HepG2 (cell line): ENCODE data around the gene HDLBP. TPM values are rescaled to one million over a fixed set of nuclear protein-coding genes. Genes with fewer than 3 reads are reported as not detected.
A peak's percentile ranks its signal among the peaks of the same experiment; 100 is the strongest.

Experiments used
- PCBP2 ChIP-seq: fragments of 200-400 bp; formaldehyde crosslinking; optimal IDR thresholded peaks from 2 replicates; pipeline ENCODE3; 2018; ENCODE audit warnings: low read length, low read depth; ENCODE audit not compliant: poor library complexity, severe bottlenecking
- TBX2 ChIP-seq: sonication (generic); formaldehyde crosslinking; IDR thresholded peaks from 2 replicates; pipeline ENCODE4 v1.5.0; 2020; ENCODE audit warnings: missing genetic modification reagents, mild to moderate bottlenecking, borderline replicate concordance
- TCF12 ChIP-seq, 2 experiments: fragments of 450-650 bp in 1 of 2; sonication (generic) in 1 of 2; formaldehyde crosslinking in 1 of 2; IDR thresholded peaks; 2 replicates each; pipeline versions ENCODE4 v1.6.1 to v1.8.0; 2017 to 2022; ENCODE audit warnings: antibody characterized with exemption in 1 of 2, mild to moderate bottlenecking in 1 of 2, missing genetic modification reagents in 1 of 2, moderate library complexity in 1 of 2
- ZNF251 ChIP-seq: sonication (generic); formaldehyde crosslinking; IDR thresholded peaks from 2 replicates; pipeline ENCODE4 v1.9.0; 2021; ENCODE audit warnings: mild to moderate bottlenecking, missing genetic modification reagents
- ZNF44 ChIP-seq: sonication (generic); formaldehyde crosslinking; IDR thresholded peaks from 2 replicates; pipeline ENCODE4 v1.5.1; 2020; ENCODE audit warnings: mild to moderate bottlenecking, missing genetic modification reagents
- ZNF501 ChIP-seq: sonication (generic); formaldehyde crosslinking; IDR thresholded peaks from 2 replicates; pipeline ENCODE4 v1.5.1; 2020; ENCODE audit warnings: mild to moderate bottlenecking, moderate library complexity, missing genetic modification reagents
- ZNF737 ChIP-seq: sonication (generic); formaldehyde crosslinking; IDR thresholded peaks from 2 replicates; pipeline ENCODE4 v1.5.0; 2020; ENCODE audit warnings: missing genetic modification reagents, mild to moderate bottlenecking, borderline replicate concordance
- polyA plus RNA-seq, 8 experiments: library from polyadenylated mRNA; depleted of rRNA in 3 of 8; stranded (reverse) in 7 of 8; unstranded in 1 of 8; fragments of >200 nt; fragmentation: Illumina TruSeq in 4 of 8; extraction: Trizol in 4 of 8; gene quantifications; 2 replicates each; pipeline versions ENCODE4 v1.2.1 to v1.2.3, GENCODE V29; 2011 to 2016; ENCODE audit warnings: low read depth in 4 of 8, missing spikeins in 1 of 8, mixed read lengths in 1 of 8; ENCODE audit not compliant: insufficient read depth in 1 of 8
- total RNA-seq, 5 experiments: library from RNA; depleted of rRNA; stranded (reverse); fragments of >200 nt; fragmentation: Illumina TruSeq; extraction: Trizol; gene quantifications; 2 replicates each; pipeline ENCODE4 v1.2.3, GENCODE V29; 2016; ENCODE audit warnings: low read depth in 1 of 5
- TF ChIP-seq, protein P1 (sequence below): sonication (generic); formaldehyde crosslinking; IDR thresholded peaks from 2 replicates; pipeline ENCODE4 v1.5.1; 2020; ENCODE audit warnings: missing genetic modification reagents, mild to moderate bottlenecking, borderline replicate concordance
- TF ChIP-seq, protein P2 (sequence below), 2 experiments: sonication (generic) in 1 of 2; formaldehyde crosslinking in 1 of 2; IDR thresholded peaks; 2 replicates each; pipeline versions ENCODE4 v1.6.1 to v1.9.0; 2014 to 2022; ENCODE audit warnings: antibody characterized with exemption in 1 of 2, borderline replicate concordance in 1 of 2, inconsistent platforms in 1 of 2, low read depth in 1 of 2, missing genetic modification reagents in 1 of 2
- TF ChIP-seq, protein P3 (sequence below): sonication (generic); formaldehyde crosslinking; conservative IDR thresholded peaks from 2 replicates; pipeline ENCODE4 v1.8.0; 2022; ENCODE audit warnings: missing genetic modification reagents
- TF ChIP-seq, protein P4 (sequence below): sonication (generic); formaldehyde crosslinking; conservative IDR thresholded peaks from 2 replicates; pipeline ENCODE4 v1.5.0; 2020; ENCODE audit warnings: missing genetic modification reagents
- TF ChIP-seq, protein P5 (sequence below): sonication (generic); formaldehyde crosslinking; IDR thresholded peaks from 2 replicates; pipeline ENCODE4 v1.8.0; 2022; ENCODE audit warnings: missing genetic modification reagents, low read depth, mild to moderate bottlenecking, borderline replicate concordance
- TF ChIP-seq, protein P6 (sequence below): sonication (generic); formaldehyde crosslinking; IDR thresholded peaks from 2 replicates; pipeline ENCODE4 v1.8.0; 2022; ENCODE audit warnings: mild to moderate bottlenecking, missing genetic modification reagents, moderate library complexity

The HDLBP gene
- total and polyA plus RNA-seq, 2 of the 13 experiments (the other 11 are each of a cell fraction or from before 2014, with no cell fraction given): 464 to 707 TPM

DNA sequence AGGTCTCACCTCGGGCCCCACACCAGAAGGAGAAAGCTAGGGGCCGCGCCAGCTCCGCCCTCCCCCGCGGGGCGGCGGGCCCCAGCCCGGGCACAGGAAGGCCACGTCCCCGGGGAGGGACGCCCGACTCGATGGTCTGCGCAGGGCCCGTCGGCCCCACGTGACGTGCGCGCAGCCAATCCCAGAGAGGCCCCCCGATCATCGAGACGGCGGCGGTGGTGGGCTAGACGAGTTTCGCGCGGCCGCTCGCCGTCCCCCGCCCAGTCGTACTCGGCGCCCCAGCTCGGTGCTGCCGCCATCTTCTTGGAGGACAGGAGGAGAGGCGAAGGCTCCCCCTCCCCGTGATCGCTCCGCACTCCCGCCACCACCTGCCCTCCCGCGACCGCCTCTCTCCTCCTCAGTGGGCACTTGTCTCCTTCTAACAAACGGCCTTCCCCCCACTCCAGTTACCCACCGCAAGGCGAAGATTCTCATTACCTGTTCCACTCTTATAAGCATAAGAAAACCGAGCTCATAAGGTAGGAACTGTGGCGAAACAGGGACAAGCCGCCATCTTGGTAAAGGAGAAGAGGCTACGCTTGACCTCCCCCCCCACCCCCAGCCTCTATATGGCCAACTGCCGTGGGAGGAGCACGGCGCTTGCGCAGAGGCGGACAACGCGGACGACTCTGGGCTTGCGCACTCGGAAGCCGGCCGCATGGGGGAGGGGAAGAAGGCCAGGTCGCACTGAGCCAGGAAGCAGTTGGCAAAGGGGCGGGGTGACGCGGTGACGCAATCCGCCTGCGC, at the start of gene HDLBP (continued):
- TF ChIP-seq TCF12 (IDR thresholded peaks at IDR 0.05): no peak
- no peak; the same call in 1 of the 2 replicates for TF ChIP-seq TCF12 (CRISPR knock-in tag; IDR thresholded peaks at IDR 0.05)
- TF ChIP-seq, protein P1, sequence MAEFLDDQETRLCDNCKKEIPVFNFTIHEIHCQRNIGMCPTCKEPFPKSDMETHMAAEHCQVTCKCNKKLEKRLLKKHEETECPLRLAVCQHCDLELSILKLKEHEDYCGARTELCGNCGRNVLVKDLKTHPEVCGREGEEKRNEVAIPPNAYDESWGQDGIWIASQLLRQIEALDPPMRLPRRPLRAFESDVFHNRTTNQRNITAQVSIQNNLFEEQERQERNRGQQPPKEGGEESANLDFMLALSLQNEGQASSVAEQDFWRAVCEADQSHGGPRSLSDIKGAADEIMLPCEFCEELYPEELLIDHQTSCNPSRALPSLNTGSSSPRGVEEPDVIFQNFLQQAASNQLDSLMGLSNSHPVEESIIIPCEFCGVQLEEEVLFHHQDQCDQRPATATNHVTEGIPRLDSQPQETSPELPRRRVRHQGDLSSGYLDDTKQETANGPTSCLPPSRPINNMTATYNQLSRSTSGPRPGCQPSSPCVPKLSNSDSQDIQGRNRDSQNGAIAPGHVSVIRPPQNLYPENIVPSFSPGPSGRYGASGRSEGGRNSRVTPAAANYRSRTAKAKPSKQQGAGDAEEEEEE (CRISPR knock-in tag): no peak
- peak; percentile 91 for TF ChIP-seq TBX2 (CRISPR knock-in tag)
- TF ChIP-seq PCBP2: no peak
- TF ChIP-seq, protein P2, sequence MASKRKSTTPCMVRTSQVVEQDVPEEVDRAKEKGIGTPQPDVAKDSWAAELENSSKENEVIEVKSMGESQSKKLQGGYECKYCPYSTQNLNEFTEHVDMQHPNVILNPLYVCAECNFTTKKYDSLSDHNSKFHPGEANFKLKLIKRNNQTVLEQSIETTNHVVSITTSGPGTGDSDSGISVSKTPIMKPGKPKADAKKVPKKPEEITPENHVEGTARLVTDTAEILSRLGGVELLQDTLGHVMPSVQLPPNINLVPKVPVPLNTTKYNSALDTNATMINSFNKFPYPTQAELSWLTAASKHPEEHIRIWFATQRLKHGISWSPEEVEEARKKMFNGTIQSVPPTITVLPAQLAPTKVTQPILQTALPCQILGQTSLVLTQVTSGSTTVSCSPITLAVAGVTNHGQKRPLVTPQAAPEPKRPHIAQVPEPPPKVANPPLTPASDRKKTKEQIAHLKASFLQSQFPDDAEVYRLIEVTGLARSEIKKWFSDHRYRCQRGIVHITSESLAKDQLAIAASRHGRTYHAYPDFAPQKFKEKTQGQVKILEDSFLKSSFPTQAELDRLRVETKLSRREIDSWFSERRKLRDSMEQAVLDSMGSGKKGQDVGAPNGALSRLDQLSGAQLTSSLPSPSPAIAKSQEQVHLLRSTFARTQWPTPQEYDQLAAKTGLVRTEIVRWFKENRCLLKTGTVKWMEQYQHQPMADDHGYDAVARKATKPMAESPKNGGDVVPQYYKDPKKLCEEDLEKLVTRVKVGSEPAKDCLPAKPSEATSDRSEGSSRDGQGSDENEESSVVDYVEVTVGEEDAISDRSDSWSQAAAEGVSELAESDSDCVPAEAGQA (IDR thresholded peaks at IDR 0.05; ENCODE audit: low read depth): peak; percentile 90
- TF ChIP-seq, protein P2 (CRISPR knock-in tag; IDR thresholded peaks at IDR 0.05; ENCODE audit: borderline replicate concordance): 0 out of 2 replicates have a peak, but pooled peaks have one; percentile 60
- peak; percentile 99 for TF ChIP-seq ZNF501
- peak; percentile 86; the same call in 1 of the 2 replicates for TF ChIP-seq ZNF44
- TF ChIP-seq, protein P3, sequence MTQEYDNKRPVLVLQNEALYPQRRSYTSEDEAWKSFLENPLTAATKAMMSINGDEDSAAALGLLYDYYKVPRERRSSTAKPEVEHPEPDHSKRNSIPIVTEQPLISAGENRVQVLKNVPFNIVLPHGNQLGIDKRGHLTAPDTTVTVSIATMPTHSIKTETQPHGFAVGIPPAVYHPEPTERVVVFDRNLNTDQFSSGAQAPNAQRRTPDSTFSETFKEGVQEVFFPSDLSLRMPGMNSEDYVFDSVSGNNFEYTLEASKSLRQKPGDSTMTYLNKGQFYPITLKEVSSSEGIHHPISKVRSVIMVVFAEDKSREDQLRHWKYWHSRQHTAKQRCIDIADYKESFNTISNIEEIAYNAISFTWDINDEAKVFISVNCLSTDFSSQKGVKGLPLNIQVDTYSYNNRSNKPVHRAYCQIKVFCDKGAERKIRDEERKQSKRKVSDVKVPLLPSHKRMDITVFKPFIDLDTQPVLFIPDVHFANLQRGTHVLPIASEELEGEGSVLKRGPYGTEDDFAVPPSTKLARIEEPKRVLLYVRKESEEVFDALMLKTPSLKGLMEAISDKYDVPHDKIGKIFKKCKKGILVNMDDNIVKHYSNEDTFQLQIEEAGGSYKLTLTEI (CRISPR knock-in tag): no peak
- TF ChIP-seq, protein P4, sequence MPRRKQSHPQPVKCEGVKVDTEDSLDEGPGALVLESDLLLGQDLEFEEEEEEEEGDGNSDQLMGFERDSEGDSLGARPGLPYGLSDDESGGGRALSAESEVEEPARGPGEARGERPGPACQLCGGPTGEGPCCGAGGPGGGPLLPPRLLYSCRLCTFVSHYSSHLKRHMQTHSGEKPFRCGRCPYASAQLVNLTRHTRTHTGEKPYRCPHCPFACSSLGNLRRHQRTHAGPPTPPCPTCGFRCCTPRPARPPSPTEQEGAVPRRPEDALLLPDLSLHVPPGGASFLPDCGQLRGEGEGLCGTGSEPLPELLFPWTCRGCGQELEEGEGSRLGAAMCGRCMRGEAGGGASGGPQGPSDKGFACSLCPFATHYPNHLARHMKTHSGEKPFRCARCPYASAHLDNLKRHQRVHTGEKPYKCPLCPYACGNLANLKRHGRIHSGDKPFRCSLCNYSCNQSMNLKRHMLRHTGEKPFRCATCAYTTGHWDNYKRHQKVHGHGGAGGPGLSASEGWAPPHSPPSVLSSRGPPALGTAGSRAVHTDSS: 0 out of 2 replicates have a peak, but pooled peaks have one; percentile 48
- no peak for TF ChIP-seq ZNF737
- TF ChIP-seq ZNF251 (CRISPR knock-in tag): peak; percentile 64; the same call in 1 of the 2 replicates
- TF ChIP-seq, protein P5, sequence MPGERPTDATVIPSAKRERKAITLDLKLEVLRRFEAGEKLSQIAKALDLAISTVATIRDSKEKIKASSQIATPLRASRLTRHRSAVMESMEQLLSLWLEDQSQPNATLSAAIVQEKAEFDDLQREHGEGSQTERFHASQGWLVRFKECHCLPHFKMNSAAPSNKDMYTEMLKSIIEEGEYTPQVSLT: no peak
- TF ChIP-seq, protein P6, sequence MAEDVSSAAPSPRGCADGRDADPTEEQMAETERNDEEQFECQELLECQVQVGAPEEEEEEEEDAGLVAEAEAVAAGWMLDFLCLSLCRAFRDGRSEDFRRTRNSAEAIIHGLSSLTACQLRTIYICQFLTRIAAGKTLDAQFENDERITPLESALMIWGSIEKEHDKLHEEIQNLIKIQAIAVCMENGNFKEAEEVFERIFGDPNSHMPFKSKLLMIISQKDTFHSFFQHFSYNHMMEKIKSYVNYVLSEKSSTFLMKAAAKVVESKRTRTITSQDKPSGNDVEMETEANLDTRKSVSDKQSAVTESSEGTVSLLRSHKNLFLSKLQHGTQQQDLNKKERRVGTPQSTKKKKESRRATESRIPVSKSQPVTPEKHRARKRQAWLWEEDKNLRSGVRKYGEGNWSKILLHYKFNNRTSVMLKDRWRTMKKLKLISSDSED: no peak
